Gastroesophageal sphincter (tissue), 4 donors: ENCODE measurements around the gene ALDH6A1. TPM values are rescaled to one million over a fixed set of nuclear protein-coding genes. Genes with fewer than 3 reads are reported as not detected.

ENCODE experiments used
- ATAC-seq: fragments of 150-250 bp; one replicate; pipeline ENCODE4 v1.9.1; 2016; ENCODE audit warnings: mild to moderate bottlenecking, moderate library complexity
- H3K27ac ChIP-seq, 4 donors: fragments of 200-600 bp; sonication (generic) in 3 of 4; 1 replicate in 3 of 4; 2 replicates in 1 of 4; pipeline ENCODE4 v1.5.1; 2016 to 2019
- H3K27me3 ChIP-seq: fragments of 200-600 bp; sonication (generic); one replicate; pipeline ENCODE4 v1.5.1; 2019
- H3K36me3 ChIP-seq, 2 donors: fragments of 200-600 bp; sonication (generic); one replicate each; pipeline ENCODE4 v1.5.1; 2019; ENCODE audit warnings: control low read depth in 1 of 2
- H3K4me1 ChIP-seq, 3 donors: fragments of 200-600 bp; sonication (generic); 1 replicate in 2 of 3; 2 replicates in 1 of 3; pipeline ENCODE4 v1.5.1; 2016 to 2019; ENCODE audit warnings: control low read depth in 2 of 3
- H3K4me3 ChIP-seq, 2 donors: fragments of 200-600 bp; sonication (generic); one replicate each; pipeline ENCODE4 v1.5.1; 2019; ENCODE audit warnings: mild to moderate bottlenecking in 1 of 2, moderate library complexity in 1 of 2
- H3K9me3 ChIP-seq, 3 donors: fragments of 200-600 bp; sonication (generic); one replicate each; pipeline ENCODE4 v1.5.1; 2017 to 2019; ENCODE audit warnings: control low read depth in 2 of 3
- EP300 ChIP-seq: sonication (generic); formaldehyde crosslinking; IDR thresholded peaks from one replicate; pipeline ENCODE4 v1.6.1; 2017; ENCODE audit warnings: antibody characterized with exemption, mild to moderate bottlenecking
- POLR2A ChIP-seq, 2 donors: fragments of 450-650 bp; IDR thresholded peaks; one replicate each; pipeline ENCODE4 v1.6.1; 2017; ENCODE audit warnings: antibody characterized with exemption in 2 of 2, mild to moderate bottlenecking in 2 of 2, moderate library complexity in 1 of 2
- POLR2AphosphoS5 ChIP-seq: sonication (generic); formaldehyde crosslinking; IDR thresholded peaks from one replicate; pipeline ENCODE4 v1.6.1; 2017; ENCODE audit warnings: antibody characterized with exemption
- WGBS, 2 donors: methylation state at CpG; one replicate each; pipeline ENCODE4 v1.1.5; 2018; ENCODE audit warnings: low coverage in 1 of 2; 5-methylcytosine and 5-hydroxymethylcytosine counted together
- total RNA-seq, 4 donors: library from RNA; depleted of rRNA; stranded (reverse); fragments of >200 nt; gene quantifications; one replicate each; pipeline ENCODE4 v1.1.0, GENCODE V29; 2016
- TF ChIP-seq, protein P1 (sequence below), 4 experiments: fragments of 200-600 bp in 2 of 4; fragments of 450-650 bp in 2 of 4; sonication (generic) in 1 of 4; IDR thresholded peaks; one replicate each; pipeline ENCODE4 v1.5.1; 2017 to 2019; ENCODE audit warnings: antibody characterized with exemption in 4 of 4, mild to moderate bottlenecking in 2 of 4, moderate library complexity in 2 of 4

The ALDH6A1 gene
- total RNA-seq, 4 donors from 2014 or later = 47.9 to 70.5 (median 61.3) TPM

DNA sequence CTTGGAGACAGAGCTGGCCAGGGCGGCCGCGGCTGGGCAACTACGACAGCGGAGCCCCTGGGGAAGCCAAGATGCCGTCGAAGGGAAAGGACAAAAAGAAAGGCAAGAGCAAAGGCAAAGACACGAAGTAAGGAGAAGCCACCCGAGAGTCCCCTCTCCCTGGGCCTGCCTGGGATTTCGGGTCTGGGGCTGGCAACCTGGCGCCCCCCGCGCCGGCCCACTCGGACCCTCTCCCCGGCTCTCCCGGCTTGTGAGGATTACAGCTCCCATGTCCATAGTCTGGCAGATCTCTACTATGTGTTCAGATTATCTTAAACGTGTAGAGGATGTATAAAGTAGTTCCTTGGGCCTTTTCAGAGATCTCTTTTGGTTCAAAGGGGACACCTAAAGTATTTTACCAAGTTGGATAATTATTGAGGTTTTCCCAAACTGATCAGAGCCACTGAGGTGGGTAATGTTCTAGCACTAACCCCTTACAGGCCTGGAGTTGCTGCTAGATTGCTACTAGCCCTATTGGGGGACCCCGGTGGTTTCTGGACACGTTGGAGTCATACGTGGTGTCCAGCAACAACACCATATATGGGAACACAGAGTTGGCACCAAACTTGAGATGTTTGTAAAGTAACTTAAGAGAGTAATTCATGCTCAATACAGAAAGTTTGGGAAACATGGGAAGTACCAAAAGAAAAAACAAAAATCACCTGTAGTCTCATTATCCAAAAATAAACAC lies 64.7 kb downstream of the ALDH6A1 start:
- Histone ChIP-seq H3K27me3 (no peaks in the 10 kb centered on the region), H3K9me3 (no peaks in the 10 kb centered on the region), H3K36me3 (peaks cover 0 to 4% of the 10 kb centered on the region in 2 donors), H3K4me3 (peak overlapping the region; percentile 70 to 94), H3K4me1 (peaks cover 0 to 25% (median 3%) of the 10 kb centered on the region in 3 donors), H3K27ac (peak overlapping the region; percentile 83 to 99 (median 98))
- ATAC-seq = no peak
- TF ChIP-seq POLR2A (IDR thresholded peaks at IDR 0.05) = no peak
- TF ChIP-seq POLR2AphosphoS5 = no peak
- no peak for TF ChIP-seq EP300
- TF ChIP-seq, protein P1, sequence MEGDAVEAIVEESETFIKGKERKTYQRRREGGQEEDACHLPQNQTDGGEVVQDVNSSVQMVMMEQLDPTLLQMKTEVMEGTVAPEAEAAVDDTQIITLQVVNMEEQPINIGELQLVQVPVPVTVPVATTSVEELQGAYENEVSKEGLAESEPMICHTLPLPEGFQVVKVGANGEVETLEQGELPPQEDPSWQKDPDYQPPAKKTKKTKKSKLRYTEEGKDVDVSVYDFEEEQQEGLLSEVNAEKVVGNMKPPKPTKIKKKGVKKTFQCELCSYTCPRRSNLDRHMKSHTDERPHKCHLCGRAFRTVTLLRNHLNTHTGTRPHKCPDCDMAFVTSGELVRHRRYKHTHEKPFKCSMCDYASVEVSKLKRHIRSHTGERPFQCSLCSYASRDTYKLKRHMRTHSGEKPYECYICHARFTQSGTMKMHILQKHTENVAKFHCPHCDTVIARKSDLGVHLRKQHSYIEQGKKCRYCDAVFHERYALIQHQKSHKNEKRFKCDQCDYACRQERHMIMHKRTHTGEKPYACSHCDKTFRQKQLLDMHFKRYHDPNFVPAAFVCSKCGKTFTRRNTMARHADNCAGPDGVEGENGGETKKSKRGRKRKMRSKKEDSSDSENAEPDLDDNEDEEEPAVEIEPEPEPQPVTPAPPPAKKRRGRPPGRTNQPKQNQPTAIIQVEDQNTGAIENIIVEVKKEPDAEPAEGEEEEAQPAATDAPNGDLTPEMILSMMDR (IDR thresholded peaks at IDR 0.05) = no peak
- 0 to 2% methylated on average over 3 to 10 of the region's 21 CpGs for WGBS, 2 donors

DNA sequence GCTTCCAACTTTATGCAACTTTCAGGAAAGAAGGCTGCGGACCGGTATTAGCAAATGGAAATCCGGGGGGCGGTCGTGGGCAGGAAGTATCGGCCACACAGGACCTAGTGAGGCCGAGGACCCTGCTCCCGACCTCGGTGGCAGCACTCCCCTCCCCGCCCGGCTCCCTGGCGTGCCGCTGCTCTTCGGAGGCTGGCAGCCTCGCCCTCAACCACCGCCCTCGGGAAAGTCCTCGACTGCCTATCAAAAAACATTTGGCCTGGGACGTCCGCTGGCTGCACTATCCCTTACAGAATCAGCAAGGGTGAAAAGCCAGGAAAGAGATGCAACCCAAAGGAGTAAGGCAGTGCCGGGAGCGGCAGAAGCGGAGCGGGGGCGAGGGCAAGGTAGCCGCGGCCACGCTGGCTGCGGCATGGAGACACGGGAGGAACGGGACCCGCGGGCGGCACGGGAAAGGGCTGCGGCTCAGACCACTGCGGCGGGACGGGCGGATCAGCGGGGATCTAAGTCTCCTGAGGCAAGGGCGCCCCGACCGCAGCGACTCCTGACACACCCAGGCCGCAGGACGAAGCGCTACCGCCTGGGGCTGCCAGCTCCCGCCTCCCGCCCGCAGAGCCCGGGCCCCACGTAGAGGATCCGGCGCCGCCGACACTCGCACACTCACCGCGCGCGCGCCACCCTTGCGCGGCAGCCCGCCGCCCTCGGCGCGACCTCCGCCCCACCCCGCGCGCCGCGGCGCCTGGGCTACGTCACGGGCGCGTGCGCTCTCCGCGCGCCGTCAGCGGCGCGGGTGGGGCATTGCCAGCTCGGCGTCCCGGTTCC lies 65.5 kb downstream of the ALDH6A1 start, which contains the start of the genes BBOF1 and ENTPD5:
Gene BBOF1, plus strand, starts transcription at position 764 of the 822 bp plus-strand sequence. CDS start 130 bp downstream, outside the sequence.
Gene ENTPD5, minus strand, starts transcription at position 703 of the 822 bp plus-strand sequence. CDS start 31,186 bp downstream, outside the sequence.
- H3K4me3 ChIP-seq = peak within 1 kb of the TSS; percentile 70 to 94
- H3K9me3 ChIP-seq = no peaks in the 10 kb centered on the region
- peak; percentile 96 for ATAC-seq
- H3K27ac ChIP-seq = peak within 1 kb of the TSS; percentile 94 to 99 (median 98)
- peaks cover 0 to 5% of the 10 kb centered on the region in 2 donors for H3K36me3 ChIP-seq
- H3K27me3 ChIP-seq = no peaks in the 10 kb centered on the region
- 0% methylated on average over 5 to 8 of the region's 93 CpGs for WGBS, 2 donors
- peaks cover 0 to 25% (median 3%) of the 10 kb centered on the region in 3 donors for H3K4me1 ChIP-seq
- peak; percentile 87 for TF ChIP-seq POLR2AphosphoS5
- peak; percentile 93 to 96 for TF ChIP-seq POLR2A (IDR thresholded peaks at IDR 0.05)
- TF ChIP-seq EP300 = no peak
- TF ChIP-seq, protein P1 (IDR thresholded peaks at IDR 0.05) = peak in 1 of 4 experiments; percentile 43

DNA sequence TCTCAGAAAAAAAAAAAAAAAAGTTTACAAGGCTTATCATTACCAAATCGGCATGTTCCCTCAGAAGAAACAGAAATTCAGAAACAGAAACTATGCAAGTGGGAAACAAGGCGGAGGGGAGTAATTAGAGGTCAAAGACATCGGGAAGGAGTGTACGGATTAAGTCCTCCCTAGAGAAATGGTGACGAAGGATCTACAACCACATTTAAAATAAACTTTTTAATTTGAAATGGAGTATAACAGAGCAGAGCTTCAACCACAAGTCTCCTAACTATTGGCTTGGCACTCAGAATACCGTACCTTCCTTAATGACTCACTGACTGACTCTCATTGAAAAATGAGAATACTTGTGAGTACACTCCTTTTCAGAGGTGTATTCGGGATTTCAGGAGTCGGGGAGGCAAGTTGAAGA lies 66.1 kb downstream of the ALDH6A1 start:
- peak overlapping the region; percentile 70 to 94 for H3K4me3 ChIP-seq
- H3K9me3 ChIP-seq = no peaks in the 10 kb centered on the region
- TF ChIP-seq, protein P1 (IDR thresholded peaks at IDR 0.05) = no peak
- no peak for TF ChIP-seq POLR2A (IDR thresholded peaks at IDR 0.05)
- no peak for TF ChIP-seq EP300
- TF ChIP-seq POLR2AphosphoS5 = no peak
- peak; percentile 16 for ATAC-seq
- H3K4me1 ChIP-seq = peaks cover 0 to 25% (median 3%) of the 10 kb centered on the region in 3 donors
- H3K27ac ChIP-seq = peak overlapping the region; percentile 94 to 99 (median 98)
- peaks cover 0 to 5% of the 10 kb centered on the region in 2 donors for H3K36me3 ChIP-seq
- WGBS, 2 donors = 0 to 6% methylated on average over 8 of the region's 8 CpGs
- no peaks in the 10 kb centered on the region for H3K27me3 ChIP-seq

DNA sequence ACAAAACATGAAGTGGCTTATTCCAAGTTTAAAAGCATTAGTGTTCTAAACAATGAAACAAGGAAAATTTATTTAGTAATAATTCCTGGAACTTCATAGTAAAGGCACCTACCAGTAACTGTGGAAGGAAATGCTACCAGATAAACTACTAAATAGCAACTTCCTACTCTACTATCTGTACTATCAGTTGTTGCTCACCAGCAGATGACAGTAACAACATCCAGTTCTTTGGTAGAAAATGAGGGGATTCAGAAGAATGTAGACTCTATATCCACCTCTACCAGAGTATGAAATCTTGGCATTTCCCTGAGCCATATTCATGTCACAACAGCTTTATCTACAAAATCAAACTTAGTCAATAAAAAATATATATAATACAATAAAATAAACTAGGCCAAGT lies 68.3 kb downstream of the ALDH6A1 start:
- TF ChIP-seq, protein P1 (IDR thresholded peaks at IDR 0.05) = no peak
- TF ChIP-seq POLR2A (IDR thresholded peaks at IDR 0.05) (no peak), POLR2AphosphoS5 (no peak), EP300 (no peak)
- Histone ChIP-seq H3K9me3 (no peaks in the 10 kb centered on the region), H3K4me1 (peaks cover 0 to 25% (median 3%) of the 10 kb centered on the region in 3 donors), H3K27me3 (no peaks in the 10 kb centered on the region), H3K36me3 (peaks cover 0 to 27% of the 10 kb centered on the region in 2 donors), H3K4me3 (no peak overlapping the region), H3K27ac (no peak overlapping the region)
- ATAC-seq = no peak
